Measurements from ENCODE around the gene KDM4B. TPM values are rescaled to one million over a fixed set of nuclear protein-coding genes. Genes with fewer than 3 reads are reported as not detected.

KDM4B gene
- total and polyA plus RNA-seq, 2 donors (not counting 1 experiment from before 2014, with no cell fraction given) = 75.5 to 205 TPM

- ATAC-seq (ENCODE audit: low read depth) (no peak), DNase-seq (no peak)
- Mint-ChIP-seq H3K27ac (no peak overlapping the region), H3K4me3 (no peak overlapping the region), H3K9me3 (ENCODE audit: insufficient read depth) (no peaks in the 10 kb centered on the region), H3K27me3 (no peaks in the 10 kb centered on the region), H3K4me1 (no peaks in the 10 kb centered on the region)
- POLR2A ChIA-PET = no interaction called here
- WGBS (ENCODE audit: insufficient coverage) = 87% methylated on average over 7 of the region's 12 CpGs
- no peaks in the 10 kb centered on the region for H3K79me2 ChIP-seq (ENCODE audit: control insufficient read depth, insufficient read depth, low read length)
- H4K20me1 ChIP-seq (ENCODE audit: control insufficient read depth, insufficient read depth, low read length, poor library complexity, severe bottlenecking) = no peaks in the 10 kb centered on the region
- H3K9me3 ChIP-seq (ENCODE audit: control extremely low read depth in 1 of 3, control insufficient read depth in 2 of 3, insufficient read depth in 1 of 3, low read length in 2 of 3) = no peaks in the 10 kb centered on the region
- H3K4me3 ChIP-seq (ENCODE audit: control extremely low read depth in 1 of 5, extremely low read depth in 1 of 5, insufficient read depth in 1 of 5, low read depth in 2 of 5, low read length in 4 of 5) = no peak overlapping the region
- peaks cover 0 to 17% of the 10 kb centered on the region in 2 experiments for H3K36me3 ChIP-seq (replicated peaks in 1 of 2; ENCODE audit: control extremely low read depth in 1 of 2, control insufficient read depth in 1 of 2, extremely low read depth in 1 of 2, insufficient read depth in 2 of 2, low read length in 1 of 2)
- CTCF ChIA-PET = no interaction called here
- no peaks in the 10 kb centered on the region for H3K27me3 ChIP-seq (replicated peaks in 1 of 4; ENCODE audit: control extremely low read depth in 1 of 4, control insufficient read depth in 3 of 4, insufficient read depth in 4 of 4, low read length in 3 of 4)
- H3K4me2 ChIP-seq (replicated peaks; ENCODE audit: low read depth, low read length, poor library complexity, severe bottlenecking) = no peak overlapping the region
- no peak overlapping the region for H3K27ac ChIP-seq (ENCODE audit: low read length in 2 of 2)
- H3K9ac ChIP-seq (ENCODE audit: low read length) = no peak overlapping the region
- no peak overlapping the region for H2AFZ ChIP-seq (ENCODE audit: insufficient read depth, low read depth, low read length, poor library complexity, severe bottlenecking)
- intact Hi-C loops (cut with micrococcal nuclease) = no loop called here
- no peak for TF ChIP-seq EZH2 (IDR thresholded peaks at IDR 0.05; ENCODE audit: borderline replicate concordance, insufficient read depth, low read depth, low read length, poor library complexity, severe bottlenecking)
- TF ChIP-seq CTCF (IDR thresholded peaks at IDR 0.05) = no peak
- H3K4me1 ChIP-seq (ENCODE audit: control insufficient read depth in 2 of 2, insufficient read depth in 2 of 2, low read length in 2 of 2) = no peaks in the 10 kb centered on the region
These were observed 139.2 kb downstream of the KDM4B start for GRCh38 chr19:5108123-5108596.

GRCh38 chr19:5108866-5109265 is 140.0 kb downstream of the KDM4B start:
- Mint-ChIP-seq H3K4me3 (no peak overlapping the region), H3K9me3 (ENCODE audit: insufficient read depth) (no peaks in the 10 kb centered on the region), H3K4me1 (no peaks in the 10 kb centered on the region), H3K27ac (no peak overlapping the region), H3K27me3 (no peaks in the 10 kb centered on the region)
- DNase-seq (no peak), ATAC-seq (ENCODE audit: low read depth) (no peak)
- CTCF ChIA-PET = no interaction called here
- no peaks in the 10 kb centered on the region for H3K4me1 ChIP-seq (ENCODE audit: control insufficient read depth in 2 of 2, insufficient read depth in 2 of 2, low read length in 2 of 2)
- no peak overlapping the region for H3K27ac ChIP-seq (ENCODE audit: low read length in 2 of 2)
- H3K27me3 ChIP-seq (replicated peaks in 1 of 4; ENCODE audit: control extremely low read depth in 1 of 4, control insufficient read depth in 3 of 4, insufficient read depth in 4 of 4, low read length in 3 of 4) = no peaks in the 10 kb centered on the region
- H3K9ac ChIP-seq (ENCODE audit: low read length) = no peak overlapping the region
- WGBS (ENCODE audit: insufficient coverage) = 97% methylated on average over 13 of the region's 13 CpGs
- no peaks in the 10 kb centered on the region for H4K20me1 ChIP-seq (ENCODE audit: control insufficient read depth, insufficient read depth, low read length, poor library complexity, severe bottlenecking)
- no peak overlapping the region for H2AFZ ChIP-seq (ENCODE audit: insufficient read depth, low read depth, low read length, poor library complexity, severe bottlenecking)
- no peaks in the 10 kb centered on the region for H3K9me3 ChIP-seq (ENCODE audit: control extremely low read depth in 1 of 3, control insufficient read depth in 2 of 3, insufficient read depth in 1 of 3, low read length in 2 of 3)
- no peak overlapping the region for H3K4me2 ChIP-seq (replicated peaks; ENCODE audit: low read depth, low read length, poor library complexity, severe bottlenecking)
- intact Hi-C loops (cut with micrococcal nuclease) = no loop called here
- no peaks in the 10 kb centered on the region for H3K79me2 ChIP-seq (ENCODE audit: control insufficient read depth, insufficient read depth, low read length)
- no peak overlapping the region for H3K4me3 ChIP-seq (ENCODE audit: control extremely low read depth in 1 of 5, extremely low read depth in 1 of 5, insufficient read depth in 1 of 5, low read depth in 2 of 5, low read length in 4 of 5)
- H3K36me3 ChIP-seq (replicated peaks in 1 of 2; ENCODE audit: control extremely low read depth in 1 of 2, control insufficient read depth in 1 of 2, extremely low read depth in 1 of 2, insufficient read depth in 2 of 2, low read length in 1 of 2) = peaks cover 0 to 17% of the 10 kb centered on the region in 2 experiments
- POLR2A ChIA-PET = no interaction called here
- TF ChIP-seq CTCF (IDR thresholded peaks at IDR 0.05) (no peak), EZH2 (IDR thresholded peaks at IDR 0.05; ENCODE audit: borderline replicate concordance, insufficient read depth, low read depth, low read length, poor library complexity, severe bottlenecking) (no peak)

All from B cell (primary cell).